Vagina (tissue), 2 donors: ENCODE results near the gene ABCA13.

Experiments used
- POLR2A ChIP-seq, 2 donors: fragments of 450-650 bp; IDR thresholded peaks; one replicate each; pipeline ENCODE4 v1.6.1; 2017; ENCODE audit warnings: antibody characterized with exemption in 2 of 2, mild to moderate bottlenecking in 2 of 2, moderate library complexity in 2 of 2
- POLR2AphosphoS5 ChIP-seq, 2 donors: sonication (generic); formaldehyde crosslinking; IDR thresholded peaks; one replicate each; pipeline ENCODE4 v1.9.0; 2017; ENCODE audit warnings: antibody characterized with exemption in 2 of 2, mild to moderate bottlenecking in 2 of 2, low read depth in 1 of 2; ENCODE audit not compliant: insufficient read depth in 1 of 2
- TF ChIP-seq, protein P1 (sequence below), 3 experiments: fragments of 450-650 bp in 2 of 3; fragments of 200-600 bp in 1 of 3; sonication (generic) in 1 of 3; IDR thresholded peaks; one replicate each; pipeline ENCODE4 v1.5.1; 2017 to 2019; ENCODE audit warnings: antibody characterized with exemption in 3 of 3, mild to moderate bottlenecking in 2 of 3, moderate library complexity in 2 of 3

- TF ChIP-seq, protein P1, sequence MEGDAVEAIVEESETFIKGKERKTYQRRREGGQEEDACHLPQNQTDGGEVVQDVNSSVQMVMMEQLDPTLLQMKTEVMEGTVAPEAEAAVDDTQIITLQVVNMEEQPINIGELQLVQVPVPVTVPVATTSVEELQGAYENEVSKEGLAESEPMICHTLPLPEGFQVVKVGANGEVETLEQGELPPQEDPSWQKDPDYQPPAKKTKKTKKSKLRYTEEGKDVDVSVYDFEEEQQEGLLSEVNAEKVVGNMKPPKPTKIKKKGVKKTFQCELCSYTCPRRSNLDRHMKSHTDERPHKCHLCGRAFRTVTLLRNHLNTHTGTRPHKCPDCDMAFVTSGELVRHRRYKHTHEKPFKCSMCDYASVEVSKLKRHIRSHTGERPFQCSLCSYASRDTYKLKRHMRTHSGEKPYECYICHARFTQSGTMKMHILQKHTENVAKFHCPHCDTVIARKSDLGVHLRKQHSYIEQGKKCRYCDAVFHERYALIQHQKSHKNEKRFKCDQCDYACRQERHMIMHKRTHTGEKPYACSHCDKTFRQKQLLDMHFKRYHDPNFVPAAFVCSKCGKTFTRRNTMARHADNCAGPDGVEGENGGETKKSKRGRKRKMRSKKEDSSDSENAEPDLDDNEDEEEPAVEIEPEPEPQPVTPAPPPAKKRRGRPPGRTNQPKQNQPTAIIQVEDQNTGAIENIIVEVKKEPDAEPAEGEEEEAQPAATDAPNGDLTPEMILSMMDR (IDR thresholded peaks at IDR 0.05): no peak
- TF ChIP-seq POLR2A (IDR thresholded peaks at IDR 0.05): no peak
- no peak for TF ChIP-seq POLR2AphosphoS5 (IDR thresholded peaks at IDR 0.05; ENCODE audit: insufficient read depth in 1 of 2, low read depth in 1 of 2)
Measured at GRCh38 chr7:48617993-48618392, 446.7 kb downstream of the ABCA13 start.
